Measurements from ENCODE around the gene DHX35. TPM values are rescaled to one million over a fixed set of nuclear protein-coding genes. Genes with fewer than 3 reads are reported as not detected.
A peak's percentile ranks its signal among the peaks of the same experiment; 100 is the strongest.

Gene DHX35
- total RNA-seq, 1 experiment from 2014 or later, result 29.5 TPM

- POLR2A ChIA-PET, result no interaction called here
- H3K4me3 Mint-ChIP-seq (ENCODE audit: unreplicated experiment), result no peak overlapping the region
Measured at GRCh38 chr20:39038495-39038894, 76.4 kb downstream of the DHX35 start.

GRCh38 chr20:39039261-39039660, 77.1 kb downstream of the DHX35 start:
- H3K4me3 ChIP-seq (ENCODE audit: low read depth, low read length), result no peak overlapping the region
- TF ChIP-seq CTCF (IDR thresholded peaks at IDR 0.05; ENCODE audit: insufficient read depth in 1 of 2, low read depth in 1 of 2, low read length in 1 of 2, severe bottlenecking in 1 of 2, unreplicated experiment in 1 of 2), result no peak
- CTCF ChIA-PET, result interaction anchor here (1.4 kb wide), 1 partner anchor 10 kb away, joined by 5 read pairs; no protein-coding TSS in a partner anchor

More at GRCh38 chr20:39038495-39038894, 76.4 kb downstream of the DHX35 start:
- Mint-ChIP-seq H3K27ac (ENCODE audit: unreplicated experiment) (no peak overlapping the region), H3K9me3 (ENCODE audit: unreplicated experiment) (no peaks in the 10 kb centered on the region), H3K36me3 (ENCODE audit: insufficient read depth, unreplicated experiment) (peaks cover 48% of the 10 kb centered on the region), H3K27me3 (ENCODE audit: insufficient read depth, unreplicated experiment) (no peaks in the 10 kb centered on the region), H3K4me1 (ENCODE audit: low read depth, unreplicated experiment) (peaks cover 4% of the 10 kb centered on the region)
- peaks cover 12% of the 10 kb centered on the region for H3K36me3 ChIP-seq (ENCODE audit: control insufficient read depth, insufficient read depth, low read length)
- no peak overlapping the region for H3K4me3 ChIP-seq (ENCODE audit: low read depth, low read length)
- peak in 1 of 2 experiments; percentile 34 for DNase-seq
- BruUV-seq (replicated peaks), result no TSS peak
- TF ChIP-seq CTCF (IDR thresholded peaks at IDR 0.05; ENCODE audit: insufficient read depth in 1 of 2, low read depth in 1 of 2, low read length in 1 of 2, severe bottlenecking in 1 of 2, unreplicated experiment in 1 of 2), result no peak
- no peaks in the 10 kb centered on the region for H3K9me3 ChIP-seq
- CTCF ChIA-PET, result interaction anchor here (1.4 kb wide), 1 partner anchor 11 kb away, joined by 5 read pairs; no protein-coding TSS in a partner anchor
- no peaks in the 10 kb centered on the region; the same call in 1 of the 2 replicates for H3K4me1 ChIP-seq
- H3K27me3 ChIP-seq (replicated peaks; ENCODE audit: control insufficient read depth, insufficient read depth, low read length), result no peaks in the 10 kb centered on the region
- intact Hi-C loops (cut with micrococcal nuclease; ENCODE audit: unreplicated experiment), result no loop called here

GRCh38 chr20:39040116-39040515, 78.0 kb downstream of the DHX35 start:
- H3K36me3 Mint-ChIP-seq (ENCODE audit: insufficient read depth, unreplicated experiment), result peaks cover 42% of the 10 kb centered on the region
- H3K9me3 Mint-ChIP-seq (ENCODE audit: unreplicated experiment), result no peaks in the 10 kb centered on the region
- BruUV-seq (replicated peaks), result no TSS peak
- Histone ChIP-seq H3K4me3 (ENCODE audit: low read depth, low read length) (no peak overlapping the region), H3K36me3 (ENCODE audit: control insufficient read depth, insufficient read depth, low read length) (peaks cover 8% of the 10 kb centered on the region), H3K9me3 (no peaks in the 10 kb centered on the region), H3K4me1 (no peaks in the 10 kb centered on the region; the same call in 1 of the 2 replicates), H3K27me3 (replicated peaks; ENCODE audit: control insufficient read depth, insufficient read depth, low read length) (no peaks in the 10 kb centered on the region)
- H3K4me1 Mint-ChIP-seq (ENCODE audit: low read depth, unreplicated experiment), result peaks cover 6% of the 10 kb centered on the region
- no peaks in the 10 kb centered on the region for H3K27me3 Mint-ChIP-seq (ENCODE audit: insufficient read depth, unreplicated experiment)
- DNase-seq, result peak in 1 of 2 experiments; percentile 36
- intact Hi-C loops (cut with micrococcal nuclease; ENCODE audit: unreplicated experiment), result no loop called here
- CTCF ChIA-PET, result no interaction called here
- no peak overlapping the region for H3K27ac Mint-ChIP-seq (ENCODE audit: unreplicated experiment)
- POLR2A ChIA-PET, result no interaction called here
- no peak overlapping the region for H3K4me3 Mint-ChIP-seq (ENCODE audit: unreplicated experiment)
- TF ChIP-seq CTCF (IDR thresholded peaks at IDR 0.05; ENCODE audit: insufficient read depth in 1 of 2, low read depth in 1 of 2, low read length in 1 of 2, severe bottlenecking in 1 of 2, unreplicated experiment in 1 of 2), result no peak

More at GRCh38 chr20:39039261-39039660, 77.1 kb downstream of the DHX35 start:
- H3K36me3 ChIP-seq (ENCODE audit: control insufficient read depth, insufficient read depth, low read length), result peaks cover 12% of the 10 kb centered on the region
- no peak overlapping the region for H3K4me3 Mint-ChIP-seq (ENCODE audit: unreplicated experiment)
- H3K9me3 Mint-ChIP-seq (ENCODE audit: unreplicated experiment), result no peaks in the 10 kb centered on the region
- intact Hi-C loops (cut with micrococcal nuclease; ENCODE audit: unreplicated experiment), result no loop called here
- H3K4me1 Mint-ChIP-seq (ENCODE audit: low read depth, unreplicated experiment), result peaks cover 6% of the 10 kb centered on the region
- H3K27me3 Mint-ChIP-seq (ENCODE audit: insufficient read depth, unreplicated experiment), result no peaks in the 10 kb centered on the region
- BruUV-seq (replicated peaks), result TSS peak; percentile 28
- H3K4me1 ChIP-seq, result no peaks in the 10 kb centered on the region; the same call in 1 of the 2 replicates
- peak in 1 of 2 experiments; percentile 16 for DNase-seq
- no peak overlapping the region for H3K27ac Mint-ChIP-seq (ENCODE audit: unreplicated experiment)
- H3K9me3 ChIP-seq, result no peaks in the 10 kb centered on the region
- no peaks in the 10 kb centered on the region for H3K27me3 ChIP-seq (replicated peaks; ENCODE audit: control insufficient read depth, insufficient read depth, low read length)
- POLR2A ChIA-PET, result no interaction called here
- H3K36me3 Mint-ChIP-seq (ENCODE audit: insufficient read depth, unreplicated experiment), result peaks cover 44% of the 10 kb centered on the region

Data from Caco-2 (cell line).